Caco-2 (cell line): ENCODE measurements around the gene RASGRP1. TPM values are rescaled to one million over a fixed set of nuclear protein-coding genes. Genes with fewer than 3 reads are reported as not detected.

ENCODE experiments used
- BruUV-seq: library from RNA; stranded (reverse); fragments of 400-500 nt; replicated peaks from 2 replicates; lab custom pipeline; 2021; lab: Mats Ljungman, UMichigan
- CTCF ChIA-PET: fragments of 300-600 bp; sonication (Branson Sonifier 250); formaldehyde crosslinking; loops from one replicate; lab custom pipeline; 2022; ENCODE audit warnings: antibody characterized with exemption; lab: Charles Lee
- POLR2A ChIA-PET: fragments of 300-600 bp; sonication (Branson Sonifier 250); formaldehyde crosslinking; loops from one replicate; lab custom pipeline; 2022; ENCODE audit warnings: antibody characterized with exemption; lab: Charles Lee
- DNase-seq, 2 experiments: peaks; one replicate each; pipeline versions ENCODE4 v3.0.0 to v3.0.0-alpha.2; 2020 to 2022
- H3K27me3 ChIP-seq: replicated peaks from 2 replicates; pipeline ENCODE4 v1.6.0; 2011; ENCODE audit warnings: low read length; ENCODE audit not compliant: control insufficient read depth, insufficient read depth
- H3K36me3 ChIP-seq: 2 replicates; pipeline ENCODE4 v1.5.1; 2011; ENCODE audit warnings: low read length; ENCODE audit not compliant: control insufficient read depth, insufficient read depth
- H3K4me1 ChIP-seq: fragments of 250-450 bp; sonication (Bioruptor Pico); 2 replicates; pipeline ENCODE4 v1.5.1; 2020; ENCODE audit warnings: mild to moderate bottlenecking
- H3K4me3 ChIP-seq: 2 replicates; pipeline ENCODE4 v1.5.1; 2011; ENCODE audit warnings: low read depth, mild to moderate bottlenecking, control low read depth, low read length
- H3K9me3 ChIP-seq: fragments of 250-450 bp; sonication (Bioruptor Pico); 2 replicates; pipeline ENCODE4 v1.5.1; 2020; ENCODE audit warnings: mild to moderate bottlenecking, moderate library complexity
- H3K27ac Mint-ChIP-seq: one replicate; pipeline ENCODE4 v1.8.0; 2022; ENCODE audit warnings: mixed read lengths; ENCODE audit not compliant: unreplicated experiment
- H3K27me3 Mint-ChIP-seq: one replicate; pipeline ENCODE4 v1.8.0; 2022; ENCODE audit warnings: mixed read lengths; ENCODE audit not compliant: insufficient read depth, unreplicated experiment
- H3K36me3 Mint-ChIP-seq: one replicate; pipeline ENCODE4 v1.8.0; 2022; ENCODE audit warnings: mild to moderate bottlenecking, mixed read lengths; ENCODE audit not compliant: insufficient read depth, unreplicated experiment
- H3K4me1 Mint-ChIP-seq: one replicate; pipeline ENCODE4 v1.8.0; 2022; ENCODE audit warnings: low read depth, mixed read lengths; ENCODE audit not compliant: unreplicated experiment
- H3K4me3 Mint-ChIP-seq: one replicate; pipeline ENCODE4 v1.8.0; 2022; ENCODE audit warnings: mild to moderate bottlenecking, moderate library complexity, mixed read lengths; ENCODE audit not compliant: unreplicated experiment
- H3K9me3 Mint-ChIP-seq: one replicate; pipeline ENCODE4 v1.8.0; 2022; ENCODE audit warnings: mixed read lengths; ENCODE audit not compliant: unreplicated experiment
- CTCF ChIP-seq, 2 experiments: fragments of 200-600 bp in 1 of 2; IDR thresholded peaks; 1 replicate in 1 of 2; 2 replicates in 1 of 2; pipeline versions ENCODE4 v1.5.1 to v1.8.0; 2011 to 2022; ENCODE audit warnings: antibody characterized with exemption in 1 of 2, control low read depth in 1 of 2, inconsistent platforms in 1 of 2, low read depth in 1 of 2, low read length in 1 of 2, mild to moderate bottlenecking in 1 of 2, moderate library complexity in 1 of 2; ENCODE audit not compliant: insufficient read depth in 1 of 2, severe bottlenecking in 1 of 2, unreplicated experiment in 1 of 2
- intact Hi-C: fragments of 100-400 bp; cut with micrococcal nuclease; formaldehyde crosslinking; loops from one replicate; pipeline ENCODE4 v1.10.0; 2022; ENCODE audit not compliant: unreplicated experiment
- total RNA-seq: library from RNA; stranded (reverse); gene quantifications from 2 replicates; pipeline ENCODE4 v1.2.3, GENCODE V29; 2022

Gene RASGRP1
- total RNA-seq, 1 experiment from 2014 or later, result 7.3 TPM

GRCh38 chr15:38577424-38577987 lies 12.9 kb upstream of the RASGRP1 start:
- no peaks in the 10 kb centered on the region for H3K9me3 ChIP-seq
- intact Hi-C loops, result no loop called here
- no peak for DNase-seq
- no TSS peak for BruUV-seq
- H3K27me3 ChIP-seq, result no peaks in the 10 kb centered on the region
- CTCF ChIA-PET, result no interaction called here
- no peaks in the 10 kb centered on the region for H3K4me1 ChIP-seq
- Mint-ChIP-seq H3K36me3 (no peaks in the 10 kb centered on the region), H3K27me3 (peaks cover 3% of the 10 kb centered on the region), H3K4me1 (no peaks in the 10 kb centered on the region), H3K9me3 (no peaks in the 10 kb centered on the region), H3K4me3 (no peak overlapping the region), H3K27ac (no peak overlapping the region)
- no peak overlapping the region for H3K4me3 ChIP-seq
- no peak for TF ChIP-seq CTCF (IDR thresholded peaks at IDR 0.05; ENCODE audit: insufficient read depth in 1 of 2, low read depth in 1 of 2, low read length in 1 of 2, severe bottlenecking in 1 of 2, unreplicated experiment in 1 of 2)
- POLR2A ChIA-PET, result no interaction called here
- H3K36me3 ChIP-seq, result no peaks in the 10 kb centered on the region

GRCh38 chr15:38576837-38577236 lies 12.2 kb upstream of the RASGRP1 start:
- Histone ChIP-seq H3K9me3 (no peaks in the 10 kb centered on the region), H3K4me1 (no peaks in the 10 kb centered on the region), H3K27me3 (no peaks in the 10 kb centered on the region), H3K36me3 (no peaks in the 10 kb centered on the region), H3K4me3 (no peak overlapping the region)
- no peaks in the 10 kb centered on the region for H3K4me1 Mint-ChIP-seq
- TF ChIP-seq CTCF (IDR thresholded peaks at IDR 0.05; ENCODE audit: insufficient read depth in 1 of 2, low read depth in 1 of 2, low read length in 1 of 2, severe bottlenecking in 1 of 2, unreplicated experiment in 1 of 2), result no peak
- CTCF ChIA-PET, result no interaction called here
- POLR2A ChIA-PET, result no interaction called here
- no TSS peak for BruUV-seq
- no peak for DNase-seq
- intact Hi-C loops, result no loop called here
- H3K27me3 Mint-ChIP-seq, result peaks cover 6% of the 10 kb centered on the region
- no peak overlapping the region for H3K4me3 Mint-ChIP-seq
- H3K36me3 Mint-ChIP-seq, result no peaks in the 10 kb centered on the region
- H3K9me3 Mint-ChIP-seq, result no peaks in the 10 kb centered on the region
- no peak overlapping the region for H3K27ac Mint-ChIP-seq

DNA sequence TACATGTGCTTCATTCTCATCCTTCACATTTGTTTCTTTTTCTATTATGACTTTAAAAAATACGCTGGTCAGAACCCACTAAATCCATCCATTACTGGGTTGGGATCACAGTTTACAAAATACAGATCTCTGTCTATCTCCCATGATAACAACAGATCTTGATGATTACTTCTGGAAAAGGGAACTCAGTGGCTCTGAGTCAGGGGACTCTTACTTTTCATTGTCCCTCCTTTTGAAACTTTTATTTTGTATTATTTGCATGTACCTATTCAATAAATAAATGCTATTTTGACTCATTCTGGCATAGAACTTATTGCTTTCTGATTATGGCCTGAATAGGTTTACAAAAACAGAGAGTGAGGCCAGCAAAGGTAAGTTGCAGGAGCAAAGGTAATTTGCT lies 11.6 kb upstream of the RASGRP1 start:
- no TSS peak for BruUV-seq
- Mint-ChIP-seq H3K4me3 (no peak overlapping the region), H3K4me1 (no peaks in the 10 kb centered on the region), H3K36me3 (no peaks in the 10 kb centered on the region), H3K9me3 (no peaks in the 10 kb centered on the region), H3K27me3 (peaks cover 6% of the 10 kb centered on the region), H3K27ac (no peak overlapping the region)
- intact Hi-C loops, result no loop called here
- Histone ChIP-seq H3K9me3 (no peaks in the 10 kb centered on the region), H3K4me3 (no peak overlapping the region), H3K27me3 (no peaks in the 10 kb centered on the region), H3K4me1 (no peaks in the 10 kb centered on the region), H3K36me3 (no peaks in the 10 kb centered on the region)
- DNase-seq, result no peak
- ChIA-PET POLR2A (no interaction called here), CTCF (no interaction called here)
- no peak for TF ChIP-seq CTCF (IDR thresholded peaks at IDR 0.05; ENCODE audit: insufficient read depth in 1 of 2, low read depth in 1 of 2, low read length in 1 of 2, severe bottlenecking in 1 of 2, unreplicated experiment in 1 of 2)
